22Rv1 (cell line): ENCODE data around the gene NME9.

Experiments
- ZFX ChIP-seq: fragments of 450-650 bp; IDR thresholded peaks from 2 replicates; pipeline ENCODE4 v1.6.1; 2017; ENCODE audit warnings: antibody characterized with exemption, borderline replicate concordance
- TF ChIP-seq, protein P1 (sequence below): fragments of 450-650 bp; IDR thresholded peaks from 2 replicates; pipeline ENCODE4 v1.5.1; 2017; ENCODE audit warnings: mild to moderate bottlenecking

GRCh38 chr3:138256022-138256421 lies 73.6 kb downstream of the NME9 start:
- TF ChIP-seq, protein P1, sequence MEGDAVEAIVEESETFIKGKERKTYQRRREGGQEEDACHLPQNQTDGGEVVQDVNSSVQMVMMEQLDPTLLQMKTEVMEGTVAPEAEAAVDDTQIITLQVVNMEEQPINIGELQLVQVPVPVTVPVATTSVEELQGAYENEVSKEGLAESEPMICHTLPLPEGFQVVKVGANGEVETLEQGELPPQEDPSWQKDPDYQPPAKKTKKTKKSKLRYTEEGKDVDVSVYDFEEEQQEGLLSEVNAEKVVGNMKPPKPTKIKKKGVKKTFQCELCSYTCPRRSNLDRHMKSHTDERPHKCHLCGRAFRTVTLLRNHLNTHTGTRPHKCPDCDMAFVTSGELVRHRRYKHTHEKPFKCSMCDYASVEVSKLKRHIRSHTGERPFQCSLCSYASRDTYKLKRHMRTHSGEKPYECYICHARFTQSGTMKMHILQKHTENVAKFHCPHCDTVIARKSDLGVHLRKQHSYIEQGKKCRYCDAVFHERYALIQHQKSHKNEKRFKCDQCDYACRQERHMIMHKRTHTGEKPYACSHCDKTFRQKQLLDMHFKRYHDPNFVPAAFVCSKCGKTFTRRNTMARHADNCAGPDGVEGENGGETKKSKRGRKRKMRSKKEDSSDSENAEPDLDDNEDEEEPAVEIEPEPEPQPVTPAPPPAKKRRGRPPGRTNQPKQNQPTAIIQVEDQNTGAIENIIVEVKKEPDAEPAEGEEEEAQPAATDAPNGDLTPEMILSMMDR, result no peak
- TF ChIP-seq ZFX, result no peak
